Transverse colon (tissue), 4 donors: Measurements from ENCODE around the gene CCNY. TPM values are rescaled to one million over a fixed set of nuclear protein-coding genes. Genes with fewer than 3 reads are reported as not detected.

ENCODE experiments used
- DNase-seq: peaks from one replicate; pipeline ENCODE4 v3.0.0-alpha.2; 2019
- H3K27ac ChIP-seq, 4 donors: fragments of 200-600 bp; sonication (generic); 2 replicates each; pipeline ENCODE4 v1.5.1; 2016 to 2018; ENCODE audit warnings: inconsistent platforms in 4 of 4
- H3K27me3 ChIP-seq: fragments of 200-600 bp; sonication (generic); 2 replicates; pipeline ENCODE4 v1.5.1; 2017; ENCODE audit warnings: inconsistent platforms
- H3K36me3 ChIP-seq, 4 donors: fragments of 200-600 bp; sonication (generic); 2 replicates each; pipeline ENCODE4 v1.5.1; 2017 to 2019; ENCODE audit warnings: inconsistent platforms in 4 of 4
- H3K4me1 ChIP-seq, 4 donors: fragments of 200-600 bp; sonication (generic); 2 replicates each; pipeline ENCODE4 v1.5.1; 2017 to 2020; ENCODE audit warnings: inconsistent platforms in 4 of 4
- H3K4me3 ChIP-seq, 4 donors: fragments of 200-600 bp; sonication (generic); 1 replicate in 1 of 4; 2 replicates in 3 of 4; pipeline versions ENCODE4 v1.5.1 to v1.6.1; 2017 to 2019; ENCODE audit warnings: inconsistent platforms in 4 of 4
- H3K9me3 ChIP-seq, 2 donors: fragments of 200-600 bp; sonication (generic); 2 replicates each; pipeline ENCODE4 v1.5.1; 2017 to 2019; ENCODE audit warnings: inconsistent platforms in 2 of 2
- CTCF ChIP-seq, 5 experiments: fragments of 200-600 bp in 3 of 5; fragments of 450-650 bp in 2 of 5; sonication (generic) in 3 of 5; IDR thresholded peaks; 1 replicate in 2 of 5; 2 replicates in 3 of 5; pipeline ENCODE4 v1.5.1; 2016 to 2017; ENCODE audit warnings: antibody characterized with exemption in 5 of 5, inconsistent platforms in 3 of 5, mild to moderate bottlenecking in 2 of 5, moderate library complexity in 1 of 5
- EP300 ChIP-seq: sonication (generic); formaldehyde crosslinking; IDR thresholded peaks from one replicate; pipeline ENCODE4 v1.6.1; 2017; ENCODE audit warnings: antibody characterized with exemption, low read depth
- POLR2A ChIP-seq: fragments of 450-650 bp; IDR thresholded peaks from one replicate; pipeline ENCODE4 v1.6.1; 2016; ENCODE audit warnings: antibody characterized with exemption, mild to moderate bottlenecking, moderate library complexity
- POLR2AphosphoS5 ChIP-seq, 3 donors: sonication (generic); formaldehyde crosslinking; IDR thresholded peaks; one replicate each; pipeline ENCODE4 v1.6.1; 2016; ENCODE audit warnings: antibody characterized with exemption in 3 of 3
- WGBS, 2 donors: methylation state at CpG; one replicate each; pipeline ENCODE4 v1.1.5; 2018; ENCODE audit warnings: low coverage in 1 of 2; 5-methylcytosine and 5-hydroxymethylcytosine counted together
- in situ Hi-C, 4 donors: fragments of 200-750 bp; cut with MboI; loops; one replicate each; pipeline versions ENCODE4 v1.15.0 to v1.15.1; 2017; ENCODE audit warnings: low sequenced_read_pairs in 3 of 4, low pct_ligation_motif_present in 1 of 4, low pct_unique_long_range_greater_than_20kb in 1 of 4
- intact Hi-C: fragments of 100-400 bp; cut with DNase I; formaldehyde crosslinking; loops from one replicate; pipeline ENCODE4 v1.15.1; 2023; ENCODE audit warnings: low total_unique reads
- total RNA-seq, 4 donors: library from RNA; depleted of rRNA; stranded (reverse); fragments of >200 nt; gene quantifications; one replicate each; pipeline ENCODE4 v1.1.0, GENCODE V29; 2016

CCNY gene
- total RNA-seq, 4 donors from 2014 or later, result 19.5 to 53.9 (median 41.4) TPM

DNA sequence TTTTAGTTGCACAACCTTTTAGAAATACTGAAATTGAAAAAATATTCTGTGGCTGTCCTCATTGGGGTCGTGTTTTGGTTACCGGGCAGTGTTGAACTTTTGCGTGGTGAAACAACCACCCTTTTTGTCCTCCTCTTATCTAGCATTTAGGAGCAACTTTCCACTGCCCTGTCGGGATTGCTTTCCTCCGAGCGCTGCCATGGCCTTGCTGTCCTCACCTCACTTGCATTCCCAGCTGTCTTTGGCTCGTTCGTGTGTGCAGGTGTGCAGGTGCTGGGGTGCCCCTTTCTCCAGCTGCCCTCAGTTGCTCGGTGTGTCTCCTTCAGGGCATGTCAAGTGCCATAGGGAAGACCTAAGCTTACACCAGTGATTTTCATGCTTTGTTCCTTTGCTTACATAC, 151.9 kb downstream of the CCNY start:
- H3K27me3 ChIP-seq, result no peaks in the 10 kb centered on the region
- no peaks in the 10 kb centered on the region for H3K36me3 ChIP-seq
- H3K4me3 ChIP-seq, result no peak overlapping the region
- intact Hi-C loops (no loop called here), in situ Hi-C loops (no loop called here)
- no peak for DNase-seq
- TF ChIP-seq POLR2A (no peak), EP300 (no peak), CTCF (IDR thresholded peaks at IDR 0.05) (no peak)
- WGBS, 2 donors, result 90 to 92% methylated on average over 8 to 9 of the region's 9 CpGs
- H3K4me1 ChIP-seq, result peaks cover 0 to 12% (median 7%) of the 10 kb centered on the region in 4 donors
- no peaks in the 10 kb centered on the region for H3K9me3 ChIP-seq
- no peak overlapping the region for H3K27ac ChIP-seq

DNA sequence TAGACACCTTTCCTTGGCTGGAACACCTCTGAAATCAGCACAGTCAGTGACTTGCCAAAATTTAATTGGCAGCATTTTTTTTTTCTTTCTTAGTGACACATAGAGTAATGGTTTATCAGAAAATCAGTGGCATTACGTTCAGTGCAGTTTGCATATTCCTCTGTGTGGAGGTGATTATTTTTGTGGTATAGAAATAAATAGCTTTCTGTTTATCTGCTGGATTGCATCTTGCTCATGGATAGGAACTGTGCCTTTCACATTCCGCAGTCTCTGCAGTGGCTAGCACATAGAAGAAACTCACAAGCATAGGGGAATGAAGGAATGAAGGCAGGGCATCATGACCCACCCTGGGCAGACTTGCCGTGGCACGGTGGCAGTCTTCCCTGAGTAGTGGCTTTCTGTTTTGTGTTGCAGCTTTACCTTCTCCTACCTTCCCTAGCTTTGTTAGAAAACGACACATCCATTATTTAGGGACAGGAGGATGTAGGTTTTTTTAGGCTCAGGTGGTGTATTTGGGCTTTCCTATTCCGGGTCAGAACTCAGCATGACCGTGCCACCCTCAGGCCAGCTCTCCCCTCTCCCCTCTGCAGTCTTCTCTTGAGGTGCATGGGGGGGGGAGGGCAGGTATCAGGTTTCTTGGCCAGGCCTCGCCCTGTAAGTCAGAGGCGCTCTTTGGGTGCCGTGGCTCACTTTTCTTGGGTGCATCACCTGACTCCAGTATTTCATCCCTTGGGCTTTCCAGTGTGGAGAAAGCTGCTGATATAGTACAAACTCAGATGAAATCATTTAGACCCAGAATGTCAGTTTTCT, 156.3 kb downstream of the CCNY start:
- intact Hi-C loops, result no loop called here
- Histone ChIP-seq H3K36me3 (no peaks in the 10 kb centered on the region), H3K27ac (no peak overlapping the region), H3K4me3 (no peak overlapping the region), H3K9me3 (no peaks in the 10 kb centered on the region), H3K4me1 (peaks cover 0 to 35% (median 10%) of the 10 kb centered on the region in 4 donors), H3K27me3 (no peaks in the 10 kb centered on the region)
- DNase-seq, result no peak
- no peak for TF ChIP-seq POLR2AphosphoS5 (IDR thresholded peaks at IDR 0.05)
- no peak for TF ChIP-seq EP300
- no peak for TF ChIP-seq POLR2A
- TF ChIP-seq CTCF (IDR thresholded peaks at IDR 0.05), result no peak
- WGBS, 2 donors, result 78 to 95% methylated on average over 6 to 10 of the region's 10 CpGs
- in situ Hi-C loops, result no loop called here

- peaks cover 0 to 35% (median 10%) of the 10 kb centered on the region in 4 donors for H3K4me1 ChIP-seq
- peak; percentile 38 for DNase-seq
Observed at GRCh38 chr10:35493196-35494118, 157.1 kb downstream of the CCNY start.

More at GRCh38 chr10:35493196-35494118, 157.1 kb downstream of the CCNY start:
- WGBS, 2 donors, result 20 to 59% methylated on average over 3 to 9 of the region's 9 CpGs
- no peaks in the 10 kb centered on the region for H3K27me3 ChIP-seq
- no peaks in the 10 kb centered on the region for H3K9me3 ChIP-seq
- H3K27ac ChIP-seq, result no peak overlapping the region
- no peak for TF ChIP-seq EP300
- TF ChIP-seq POLR2AphosphoS5 (IDR thresholded peaks at IDR 0.05), result no peak
- TF ChIP-seq POLR2A, result no peak
- TF ChIP-seq CTCF (IDR thresholded peaks at IDR 0.05), result no peak
- in situ Hi-C loops, result no loop called here
- H3K4me3 ChIP-seq, result no peak overlapping the region
- intact Hi-C loops, result no loop called here
- no peaks in the 10 kb centered on the region for H3K36me3 ChIP-seq
